VCaP (cell line): ENCODE results near the gene ASPG.

ENCODE experiments used
- H3K27ac ChIP-seq: fragments of 450-650 bp; 2 replicates; pipeline ENCODE4 v1.5.1; 2017
- TF ChIP-seq, protein P1 (sequence below): fragments of 450-650 bp; conservative IDR thresholded peaks from 2 replicates; pipeline ENCODE4 v1.5.1; 2017; ENCODE audit warnings: mild to moderate bottlenecking, moderate library complexity

The ASPG gene

DNA sequence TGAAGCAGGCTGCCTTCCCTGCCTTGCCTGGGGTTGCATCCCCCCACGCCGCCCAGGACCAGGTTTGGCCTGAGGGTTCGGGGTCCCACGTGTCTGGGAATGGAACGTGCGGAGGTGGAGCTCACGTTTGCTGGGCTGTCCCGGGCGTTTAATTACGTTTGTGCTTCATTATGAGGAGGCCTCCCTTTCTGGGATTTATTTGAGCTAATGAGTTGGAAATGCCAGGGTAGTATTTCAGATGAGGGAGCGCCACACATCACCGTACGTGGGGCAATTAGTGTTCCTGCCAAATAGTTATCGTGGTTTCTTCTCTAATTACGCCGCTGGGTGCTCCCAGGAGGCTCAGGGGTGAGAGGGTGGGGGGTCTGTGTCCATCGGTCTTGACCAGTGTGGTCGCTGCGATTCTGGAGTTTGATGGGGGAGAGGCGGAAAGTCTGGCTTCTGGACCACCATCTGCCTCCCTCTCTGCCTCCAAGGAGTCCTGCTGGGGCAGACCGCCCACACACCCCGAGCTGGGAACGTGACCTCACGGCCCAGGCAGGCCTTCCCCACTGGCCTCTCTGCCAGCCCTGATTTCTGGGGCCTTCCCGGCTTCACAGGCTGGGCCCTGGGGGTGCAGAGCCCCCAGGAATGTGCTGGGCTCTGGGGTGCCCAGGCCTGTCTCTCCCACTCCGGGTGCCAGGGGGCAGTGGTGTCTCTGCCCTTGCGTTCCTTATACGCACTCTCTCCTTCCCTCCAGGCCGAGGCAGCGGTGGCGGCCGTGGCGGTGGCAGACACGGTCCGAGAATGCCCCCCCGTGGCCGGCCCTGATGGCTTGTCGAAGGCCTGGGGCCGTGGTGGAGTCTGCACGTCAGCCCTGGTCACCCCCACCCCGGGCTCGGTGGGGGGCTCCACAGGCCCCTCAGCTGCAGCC, 71.8 kb downstream of the ASPG start:
- no peak overlapping the region for H3K27ac ChIP-seq
- TF ChIP-seq, protein P1, sequence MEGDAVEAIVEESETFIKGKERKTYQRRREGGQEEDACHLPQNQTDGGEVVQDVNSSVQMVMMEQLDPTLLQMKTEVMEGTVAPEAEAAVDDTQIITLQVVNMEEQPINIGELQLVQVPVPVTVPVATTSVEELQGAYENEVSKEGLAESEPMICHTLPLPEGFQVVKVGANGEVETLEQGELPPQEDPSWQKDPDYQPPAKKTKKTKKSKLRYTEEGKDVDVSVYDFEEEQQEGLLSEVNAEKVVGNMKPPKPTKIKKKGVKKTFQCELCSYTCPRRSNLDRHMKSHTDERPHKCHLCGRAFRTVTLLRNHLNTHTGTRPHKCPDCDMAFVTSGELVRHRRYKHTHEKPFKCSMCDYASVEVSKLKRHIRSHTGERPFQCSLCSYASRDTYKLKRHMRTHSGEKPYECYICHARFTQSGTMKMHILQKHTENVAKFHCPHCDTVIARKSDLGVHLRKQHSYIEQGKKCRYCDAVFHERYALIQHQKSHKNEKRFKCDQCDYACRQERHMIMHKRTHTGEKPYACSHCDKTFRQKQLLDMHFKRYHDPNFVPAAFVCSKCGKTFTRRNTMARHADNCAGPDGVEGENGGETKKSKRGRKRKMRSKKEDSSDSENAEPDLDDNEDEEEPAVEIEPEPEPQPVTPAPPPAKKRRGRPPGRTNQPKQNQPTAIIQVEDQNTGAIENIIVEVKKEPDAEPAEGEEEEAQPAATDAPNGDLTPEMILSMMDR = peak; percentile 18; the same call in 1 of the 2 replicates

DNA sequence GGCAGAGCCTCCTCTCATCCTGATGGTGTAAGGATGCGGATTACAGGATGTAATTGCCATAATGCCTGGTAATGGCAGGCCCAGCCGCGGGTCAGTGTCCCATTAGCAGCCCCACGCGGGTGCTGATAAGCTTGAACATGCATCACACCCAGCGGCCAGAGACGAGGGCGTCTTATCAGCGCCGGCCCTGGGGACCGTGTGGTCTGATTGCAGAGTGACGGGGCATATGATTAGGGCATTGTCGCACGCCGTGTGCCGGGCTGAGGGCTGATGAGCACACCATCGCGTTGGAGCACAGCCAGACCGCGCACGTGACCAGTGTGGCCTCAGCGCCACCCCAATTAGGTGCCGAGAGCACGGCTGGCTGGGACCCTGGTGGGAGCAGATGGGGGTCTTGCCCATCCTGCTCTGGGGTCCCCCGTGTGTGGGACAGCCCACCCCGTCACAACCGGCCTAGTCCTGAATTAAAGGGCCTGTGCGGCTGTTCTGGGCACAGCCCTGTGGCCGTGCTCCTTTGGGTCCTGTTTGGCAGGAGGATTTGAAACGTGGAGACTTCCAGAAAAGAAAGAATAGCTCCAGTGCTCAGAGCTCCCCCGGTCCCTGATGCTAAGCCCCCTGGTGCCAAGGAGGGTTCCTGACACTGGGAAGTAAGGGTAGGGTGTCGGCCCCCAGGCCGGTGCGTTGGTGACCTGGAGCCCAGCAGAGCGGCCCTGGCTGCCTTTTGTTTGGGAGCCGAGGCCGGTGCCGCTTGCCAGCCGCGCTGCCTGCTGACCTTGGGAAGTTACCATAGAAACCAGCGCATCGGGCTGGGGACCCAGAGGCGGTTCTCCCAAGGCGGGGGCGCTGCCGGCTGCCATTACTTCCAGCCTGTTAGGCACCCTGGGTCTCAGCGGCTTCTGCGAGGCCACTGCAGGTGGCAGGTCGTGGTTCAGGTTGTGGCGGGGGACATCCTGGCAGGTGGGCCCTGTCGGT, 73.6 kb downstream of the ASPG start:
- TF ChIP-seq, protein P1 = no peak
- no peak overlapping the region for H3K27ac ChIP-seq

DNA sequence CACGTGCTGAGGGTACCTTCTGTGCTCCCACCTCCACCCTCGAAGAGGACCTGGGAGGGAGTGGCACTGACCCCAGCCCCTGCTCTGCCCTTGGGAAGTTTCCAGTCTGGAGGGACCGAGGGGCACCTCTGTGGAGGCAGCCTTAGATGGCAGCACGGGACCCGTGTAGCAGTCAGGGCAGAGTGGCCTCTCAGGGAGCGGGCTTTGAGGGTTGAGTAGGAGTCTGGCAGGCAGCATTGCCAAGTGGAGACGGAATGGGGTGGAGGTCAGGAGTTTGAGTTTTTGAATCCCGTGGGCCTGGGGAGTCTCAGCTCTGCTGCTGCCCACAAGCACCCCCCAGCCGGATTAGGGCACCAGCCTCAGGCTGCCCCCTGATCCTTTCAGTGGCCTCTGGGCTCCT, 74.5 kb downstream of the ASPG start:
- TF ChIP-seq, protein P1 = no peak
- H3K27ac ChIP-seq = no peak overlapping the region

DNA sequence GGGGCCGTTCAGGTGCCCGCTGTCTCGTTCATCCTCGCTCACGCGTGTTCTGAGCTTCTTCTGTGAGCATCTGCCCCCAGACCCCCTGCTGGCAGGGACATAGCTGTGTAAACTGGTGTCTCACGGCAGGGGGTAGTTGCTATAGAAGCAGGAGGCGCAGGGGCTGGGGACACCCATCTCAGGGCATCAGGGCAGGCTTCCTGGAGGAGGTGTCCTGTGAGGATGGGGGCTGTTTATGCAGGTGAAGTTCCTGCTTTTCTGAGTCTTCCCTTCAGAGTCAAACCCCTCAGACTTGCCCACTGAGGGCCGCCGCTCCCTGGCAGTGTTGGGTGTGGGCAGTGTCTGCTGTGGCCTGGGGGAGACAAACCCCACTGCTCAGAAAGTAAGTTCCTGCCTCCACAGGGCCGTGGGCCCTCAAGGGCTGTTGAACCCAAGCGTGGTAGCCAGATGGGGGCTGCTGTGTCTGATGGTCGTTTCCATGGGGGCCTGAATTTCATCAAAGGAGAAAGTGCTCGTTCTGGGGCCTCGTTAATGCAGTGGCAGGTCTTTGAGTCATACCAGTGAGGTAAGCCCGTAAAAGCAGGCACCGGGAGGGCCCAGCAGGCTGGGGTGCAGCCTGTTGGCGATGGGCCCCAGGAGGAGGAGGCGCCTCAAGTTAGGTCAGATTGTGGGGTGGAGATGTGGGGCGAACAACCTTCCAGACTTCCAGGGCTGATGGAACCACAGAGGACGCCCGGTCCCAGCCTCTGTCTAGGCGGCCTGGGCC, 76.3 kb downstream of the ASPG start:
- no peak overlapping the region for H3K27ac ChIP-seq
- TF ChIP-seq, protein P1 = no peak

DNA sequence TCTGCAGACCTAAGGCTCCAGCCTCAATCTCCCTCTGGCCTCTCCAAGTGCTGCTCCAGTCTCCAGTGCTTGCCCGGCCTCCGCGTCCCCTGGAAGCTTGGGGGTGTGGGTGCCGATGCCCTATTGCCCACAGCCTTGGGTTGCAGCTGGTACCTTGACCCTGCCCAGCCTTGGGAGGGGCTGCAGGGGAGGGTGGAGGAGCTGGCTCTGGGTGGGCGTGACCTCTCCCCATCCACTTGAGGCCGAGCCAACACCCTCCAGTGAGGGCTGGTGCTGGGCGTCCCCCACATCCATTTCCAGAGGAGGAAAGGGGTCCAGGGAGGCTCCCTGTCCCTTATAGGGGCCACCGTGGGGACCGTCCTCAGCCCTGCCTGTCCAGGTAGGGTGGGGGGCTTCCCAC, 77.0 kb downstream of the ASPG start:
- H3K27ac ChIP-seq = no peak overlapping the region
- TF ChIP-seq, protein P1 = no peak

DNA sequence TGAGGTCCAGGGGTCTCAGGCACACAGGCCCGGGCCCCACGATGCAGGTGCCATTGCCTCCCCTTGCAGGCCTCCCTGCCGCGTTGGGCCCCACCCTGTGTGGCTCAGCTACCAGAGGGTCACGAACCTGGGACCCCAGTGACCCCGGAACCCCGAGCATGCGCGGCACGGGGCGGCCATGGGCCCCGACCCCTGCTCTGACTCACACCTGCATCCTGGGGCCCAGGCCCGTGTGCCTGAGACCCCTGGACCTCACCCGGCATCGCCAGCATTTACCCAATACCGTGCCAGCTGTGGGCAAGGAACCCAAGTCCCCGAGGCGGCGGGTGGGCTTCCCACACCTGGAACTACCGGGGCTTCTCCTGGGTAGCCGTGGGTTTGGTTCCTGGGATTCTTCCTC, 78.0 kb downstream of the ASPG start:
- H3K27ac ChIP-seq = no peak overlapping the region
- TF ChIP-seq, protein P1 = no peak
